IMR-90 (cell line): ENCODE measurements around the gene FARS2. TPM values are rescaled to one million over a fixed set of nuclear protein-coding genes. Genes with fewer than 3 reads are reported as not detected.

Source experiments
- ATAC-seq: fragments of 200-7000 bp; cut with Tn5 transposase; 2 replicates; pipeline ENCODE4 v1.9.1; 2020; ENCODE audit warnings: low read depth, mild to moderate bottlenecking, moderate library complexity
- BruUV-seq: library from RNA; stranded (reverse); fragments of 400-500 nt; replicated peaks from 2 replicates; lab custom pipeline; 2021; lab: Mats Ljungman, UMichigan
- CTCF ChIA-PET: fragments of 300-600 bp; formaldehyde crosslinking; extraction: SDS; loops from one replicate; lab custom pipeline; 2021; ENCODE audit warnings: antibody characterized with exemption; lab: Yijun Ruan, JAX
- POLR2A ChIA-PET: fragments of 300-600 bp; sonication (Branson Sonifier 250); formaldehyde crosslinking; loops from one replicate; lab custom pipeline; 2022; ENCODE audit warnings: antibody characterized with exemption; ENCODE audit not compliant: unreplicated experiment; lab: Charles Lee
- DNase-seq: peaks from one replicate; pipeline ENCODE4 v3.0.0; 2013
- H2AFZ ChIP-seq: replicated peaks from 2 replicates; pipeline ENCODE3; 2013; ENCODE audit warnings: low read length, mild to moderate bottlenecking; ENCODE audit not compliant: poor library complexity
- H2AK5ac ChIP-seq: 2 replicates; pipeline ENCODE4 v1.6.1; 2013; ENCODE audit warnings: low read depth, low read length, inconsistent platforms
- H2AK9ac ChIP-seq: replicated peaks from 2 replicates; pipeline ENCODE3; 2013; ENCODE audit warnings: mild to moderate bottlenecking, low read depth, low read length, moderate library complexity; ENCODE audit not compliant: poor library complexity
- H2BK120ac ChIP-seq: 2 replicates; pipeline ENCODE4 v1.6.1; 2013; ENCODE audit warnings: low read depth, low read length, inconsistent platforms
- H2BK15ac ChIP-seq: 3 replicates; pipeline ENCODE4 v1.6.1; 2013; ENCODE audit warnings: low read depth, low read length, inconsistent platforms
- H2BK20ac ChIP-seq: 2 replicates; pipeline ENCODE4 v1.6.1; 2013; ENCODE audit warnings: low read depth, mild to moderate bottlenecking, inconsistent platforms, low read length, moderate library complexity
- H2BK5ac ChIP-seq: 2 replicates; pipeline ENCODE4 v1.6.1; 2013; ENCODE audit warnings: mild to moderate bottlenecking, low read depth, low read length, inconsistent platforms; ENCODE audit not compliant: poor library complexity, severe bottlenecking
- H3K14ac ChIP-seq: replicated peaks from 2 replicates; pipeline ENCODE4 v1.6.1; 2013; ENCODE audit warnings: low read depth, low read length, inconsistent platforms
- H3K18ac ChIP-seq: 2 replicates; pipeline ENCODE4 v1.6.1; 2013; ENCODE audit warnings: low read depth, low read length, control low read depth
- H3K23ac ChIP-seq: 2 replicates; pipeline ENCODE4 v1.6.1; 2013; ENCODE audit warnings: low read depth, low read length, inconsistent platforms
- H3K27ac ChIP-seq: 2 replicates; pipeline ENCODE4 v1.5.1; 2013; ENCODE audit warnings: mild to moderate bottlenecking, control low read depth, low read length; ENCODE audit not compliant: insufficient read depth
- H3K27me3 ChIP-seq: 2 replicates; pipeline ENCODE4 v1.6.1; 2013; ENCODE audit warnings: low read length; ENCODE audit not compliant: control insufficient read depth, insufficient read depth
- H3K36me3 ChIP-seq: 2 replicates; pipeline ENCODE4 v1.6.1; 2013; ENCODE audit warnings: low read length, mixed read lengths; ENCODE audit not compliant: control insufficient read depth, insufficient read depth
- H3K4ac ChIP-seq: 2 replicates; pipeline ENCODE4 v1.6.1; 2013; ENCODE audit warnings: low read depth, low read length, inconsistent platforms
- H3K4me1 ChIP-seq: 2 replicates; pipeline ENCODE4 v1.6.1; 2013; ENCODE audit warnings: low read length, mixed read lengths; ENCODE audit not compliant: control insufficient read depth, insufficient read depth
- H3K4me2 ChIP-seq: 2 replicates; pipeline ENCODE4 v1.6.1; 2013; ENCODE audit warnings: low read depth, mild to moderate bottlenecking, control low read depth, low read length, moderate library complexity
- H3K4me3 ChIP-seq: 2 replicates; pipeline ENCODE4 v1.5.1; 2013; ENCODE audit warnings: low read depth, mild to moderate bottlenecking, control low read depth, low read length, moderate library complexity; ENCODE audit not compliant: insufficient read depth
- H3K56ac ChIP-seq: 2 replicates; pipeline ENCODE4 v1.6.1; 2013; ENCODE audit warnings: low read length, inconsistent platforms; ENCODE audit not compliant: insufficient read depth; ENCODE audit errors: extremely low read depth
- H3K79me1 ChIP-seq, 2 experiments: 2 replicates each; pipeline ENCODE4 v1.6.1; 2013; ENCODE audit warnings: low read length in 2 of 2, inconsistent platforms in 1 of 2, low read depth in 1 of 2
- H3K9ac ChIP-seq: 2 replicates; pipeline ENCODE4 v1.6.1; 2013; ENCODE audit warnings: low read depth, low read length, control low read depth
- H3K9me1 ChIP-seq: 2 replicates; pipeline ENCODE4 v1.6.1; 2013; ENCODE audit warnings: low read length, inconsistent platforms; ENCODE audit not compliant: insufficient read depth
- H3K9me3 ChIP-seq: 2 replicates; pipeline ENCODE4 v1.6.1; 2013; ENCODE audit warnings: low read length; ENCODE audit not compliant: control insufficient read depth, insufficient read depth
- H4K20me1 ChIP-seq: 2 replicates; pipeline ENCODE4 v1.6.1; 2013; ENCODE audit warnings: low read length, inconsistent platforms; ENCODE audit not compliant: insufficient read depth
- H4K5ac ChIP-seq: 2 replicates; pipeline ENCODE4 v1.6.1; 2013; ENCODE audit warnings: mild to moderate bottlenecking, low read depth, low read length, control low read depth
- H4K8ac ChIP-seq, 2 experiments: 2 replicates each; pipeline ENCODE4 v1.6.1; 2013; ENCODE audit warnings: low read depth in 2 of 2, low read length in 2 of 2, control low read depth in 1 of 2, inconsistent platforms in 1 of 2
- H4K91ac ChIP-seq: 2 replicates; pipeline ENCODE4 v1.6.1; 2013; ENCODE audit warnings: low read depth, low read length, inconsistent platforms; ENCODE audit not compliant: insufficient read depth
- FOS ChIP-seq: fragments of 150-350 bp; IDR thresholded peaks from 2 replicates; pipeline ENCODE4 v1.6.1; 2016; ENCODE audit warnings: low read depth, low read length
- MAZ ChIP-seq: IDR thresholded peaks from 2 replicates; pipeline ENCODE4 v1.6.1; 2012; ENCODE audit warnings: low read depth, mild to moderate bottlenecking, low read length, improper control_type of control experiment, moderate library complexity, borderline replicate concordance
- MXI1 ChIP-seq: IDR thresholded peaks from 2 replicates; pipeline ENCODE4 v1.6.1; 2012; ENCODE audit warnings: low read depth, mild to moderate bottlenecking, low read length, moderate library complexity, borderline replicate concordance
- NFE2L2 ChIP-seq: fragments of 150-350 bp; IDR thresholded peaks from 2 replicates; pipeline ENCODE4 v1.6.1; 2016; ENCODE audit warnings: low read depth, mild to moderate bottlenecking, low read length
- POLR2A ChIP-seq: IDR thresholded peaks from 2 replicates; pipeline ENCODE4 v1.6.1; 2012; ENCODE audit warnings: mild to moderate bottlenecking, low read depth, low read length
- RAD21 ChIP-seq: IDR thresholded peaks from 2 replicates; pipeline ENCODE4 v1.6.1; 2012; ENCODE audit warnings: low read length, improper control_type of control experiment
- RCOR1 ChIP-seq: IDR thresholded peaks from 2 replicates; pipeline ENCODE4 v1.6.1; 2012; ENCODE audit warnings: mild to moderate bottlenecking, low read length, improper control_type of control experiment; ENCODE audit not compliant: insufficient replicate concordance
- RFX5 ChIP-seq: IDR thresholded peaks from 2 replicates; pipeline ENCODE4 v1.8.0; 2012; ENCODE audit warnings: low read depth, mild to moderate bottlenecking, low read length, moderate library complexity
- SMC3 ChIP-seq: fragments of 150-350 bp; IDR thresholded peaks from 2 replicates; pipeline ENCODE4 v1.6.1; 2016; ENCODE audit warnings: low read depth, mild to moderate bottlenecking, antibody characterized with exemption, low read length, moderate library complexity
- WGBS, 2 experiments: methylation state at CpG; one replicate each; pipeline versions ENCODE4 v1.1.5 to v1.1.7; 2013; ENCODE audit warnings: missing lambda C conversion rate in 2 of 2; ENCODE audit not compliant: insufficient read length in 1 of 2; ENCODE audit errors: extremely low coverage in 2 of 2; 5-methylcytosine and 5-hydroxymethylcytosine counted together
- dilution Hi-C: fragments of 300-500 bp; cut with HindIII; formaldehyde crosslinking; loops from one replicate; pipeline ENCODE4 v1.14.3; 2018; ENCODE audit warnings: low sequenced_read_pairs; ENCODE audit not compliant: unreplicated experiment
- in situ Hi-C: fragments of 300-500 bp; cut with MboI; formaldehyde crosslinking; loops from 3 replicates; pipeline ENCODE4 v1.14.3; 2019; ENCODE audit warnings: low sequenced_read_pairs, inconsistent platforms, mixed read lengths
- intact Hi-C: fragments of 100-400 bp; cut with micrococcal nuclease; formaldehyde crosslinking; loops from 2 replicates; pipeline ENCODE4 v1.10.0; 2022
- polyA plus RNA-seq, 3 experiments: library from polyadenylated mRNA; depleted of rRNA; stranded (reverse); fragments of >200 nt; gene quantifications; 2 replicates each; pipeline ENCODE4 v1.2.3, GENCODE V29; 2012; ENCODE audit warnings: low replicate concordance in 1 of 3
- total RNA-seq: library from RNA; depleted of rRNA; stranded (reverse); fragments of >200 nt; gene quantifications from 2 replicates; pipeline ENCODE4 v1.2.3, GENCODE V29; 2012
- TF ChIP-seq, protein P1 (sequence below): fragments of 150-350 bp; IDR thresholded peaks from 2 replicates; pipeline ENCODE4 v1.6.1; 2017; ENCODE audit warnings: mild to moderate bottlenecking, antibody characterized with exemption, low read length, low read depth
- TF ChIP-seq, protein P2 (sequence below): conservative IDR thresholded peaks from 2 replicates; pipeline ENCODE4 v1.5.1; 2012; ENCODE audit warnings: mild to moderate bottlenecking, low read depth, low read length, improper control_type of control experiment
- TF ChIP-seq, protein P3 (sequence below): fragments of 150-350 bp; IDR thresholded peaks from 2 replicates; pipeline ENCODE4 v1.6.1; 2016; ENCODE audit warnings: low read depth, mild to moderate bottlenecking, low read length, moderate library complexity, borderline replicate concordance

FARS2 gene
- total and polyA plus RNA-seq, 2 of the 4 experiments (the other 2 are of a cell fraction), result 12.1 to 28.9 TPM

DNA sequence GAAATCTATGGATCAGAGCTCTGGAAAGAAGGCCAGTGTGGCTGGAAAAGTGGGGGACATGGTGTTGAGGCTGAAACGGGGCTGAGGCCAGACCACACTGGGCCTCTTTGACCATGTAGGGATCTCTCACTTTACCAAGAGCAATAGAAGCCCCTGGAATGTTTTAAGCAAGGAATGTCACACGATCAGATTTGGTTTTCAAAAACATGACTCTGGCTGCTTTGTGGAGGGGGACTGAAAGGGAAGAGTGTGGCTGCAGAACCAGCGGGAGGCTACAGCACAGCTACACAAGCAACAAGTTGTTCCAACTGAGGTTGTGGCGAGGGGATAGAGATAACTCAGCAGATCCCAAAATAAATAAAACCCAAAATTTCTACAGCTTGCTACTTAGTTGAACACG is 399.5 kb downstream of the FARS2 start:
- Histone ChIP-seq H2BK120ac (no peak overlapping the region), H2AK5ac (0 out of 2 replicates have a peak overlapping the region, but pooled peaks have one; percentile 3), H3K36me3 (no peaks in the 10 kb centered on the region), H3K4me1 (peaks cover 5% of the 10 kb centered on the region), H3K18ac (no peak overlapping the region), H3K56ac (no peak overlapping the region), H4K91ac (no peak overlapping the region), H3K9ac (no peak overlapping the region), H3K4me2 (no peak overlapping the region), H3K4me3 (no peak overlapping the region), H3K27ac (no peak overlapping the region), H2BK20ac (no peak overlapping the region), H3K27me3 (no peaks in the 10 kb centered on the region), H4K5ac (no peak overlapping the region), H3K9me1 (peaks cover 5% of the 10 kb centered on the region; the same call in 1 of the 2 replicates), H3K4ac (no peak overlapping the region), H2BK15ac (no peak overlapping the region), H3K23ac (no peak overlapping the region), H2AK9ac (no peak overlapping the region), H2AFZ (no peak overlapping the region), H3K14ac (no peak overlapping the region), H4K20me1 (no peaks in the 10 kb centered on the region), H3K9me3 (no peaks in the 10 kb centered on the region), H4K8ac (no peak overlapping the region), H3K79me1 (no peaks in the 10 kb centered on the region; a peak in 1 of 4 replicates), H2BK5ac (no peak overlapping the region)
- no peak for ATAC-seq
- POLR2A ChIA-PET, result interaction anchor here (0.6 kb wide), 1 partner anchor 59 kb away, joined by 4 read pairs; no protein-coding TSS in a partner anchor
- in situ Hi-C loops (no loop called here), dilution Hi-C loops (no loop called here), intact Hi-C loops (no loop called here)
- no peak for DNase-seq
- CTCF ChIA-PET, result no interaction called here
- no peak for TF ChIP-seq MAZ
- no peak for TF ChIP-seq RAD21
- no peak for TF ChIP-seq POLR2A
- TF ChIP-seq, protein P1, sequence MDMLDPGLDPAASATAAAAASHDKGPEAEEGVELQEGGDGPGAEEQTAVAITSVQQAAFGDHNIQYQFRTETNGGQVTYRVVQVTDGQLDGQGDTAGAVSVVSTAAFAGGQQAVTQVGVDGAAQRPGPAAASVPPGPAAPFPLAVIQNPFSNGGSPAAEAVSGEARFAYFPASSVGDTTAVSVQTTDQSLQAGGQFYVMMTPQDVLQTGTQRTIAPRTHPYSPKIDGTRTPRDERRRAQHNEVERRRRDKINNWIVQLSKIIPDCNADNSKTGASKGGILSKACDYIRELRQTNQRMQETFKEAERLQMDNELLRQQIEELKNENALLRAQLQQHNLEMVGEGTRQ, result no peak
- TF ChIP-seq RCOR1, result no peak
- TF ChIP-seq SMC3, result no peak
- no peak for TF ChIP-seq RFX5
- TF ChIP-seq FOS, result no peak
- no peak for TF ChIP-seq MXI1
- no peak for TF ChIP-seq NFE2L2
- TF ChIP-seq, protein P2, sequence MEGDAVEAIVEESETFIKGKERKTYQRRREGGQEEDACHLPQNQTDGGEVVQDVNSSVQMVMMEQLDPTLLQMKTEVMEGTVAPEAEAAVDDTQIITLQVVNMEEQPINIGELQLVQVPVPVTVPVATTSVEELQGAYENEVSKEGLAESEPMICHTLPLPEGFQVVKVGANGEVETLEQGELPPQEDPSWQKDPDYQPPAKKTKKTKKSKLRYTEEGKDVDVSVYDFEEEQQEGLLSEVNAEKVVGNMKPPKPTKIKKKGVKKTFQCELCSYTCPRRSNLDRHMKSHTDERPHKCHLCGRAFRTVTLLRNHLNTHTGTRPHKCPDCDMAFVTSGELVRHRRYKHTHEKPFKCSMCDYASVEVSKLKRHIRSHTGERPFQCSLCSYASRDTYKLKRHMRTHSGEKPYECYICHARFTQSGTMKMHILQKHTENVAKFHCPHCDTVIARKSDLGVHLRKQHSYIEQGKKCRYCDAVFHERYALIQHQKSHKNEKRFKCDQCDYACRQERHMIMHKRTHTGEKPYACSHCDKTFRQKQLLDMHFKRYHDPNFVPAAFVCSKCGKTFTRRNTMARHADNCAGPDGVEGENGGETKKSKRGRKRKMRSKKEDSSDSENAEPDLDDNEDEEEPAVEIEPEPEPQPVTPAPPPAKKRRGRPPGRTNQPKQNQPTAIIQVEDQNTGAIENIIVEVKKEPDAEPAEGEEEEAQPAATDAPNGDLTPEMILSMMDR, result no peak
- TF ChIP-seq, protein P3, sequence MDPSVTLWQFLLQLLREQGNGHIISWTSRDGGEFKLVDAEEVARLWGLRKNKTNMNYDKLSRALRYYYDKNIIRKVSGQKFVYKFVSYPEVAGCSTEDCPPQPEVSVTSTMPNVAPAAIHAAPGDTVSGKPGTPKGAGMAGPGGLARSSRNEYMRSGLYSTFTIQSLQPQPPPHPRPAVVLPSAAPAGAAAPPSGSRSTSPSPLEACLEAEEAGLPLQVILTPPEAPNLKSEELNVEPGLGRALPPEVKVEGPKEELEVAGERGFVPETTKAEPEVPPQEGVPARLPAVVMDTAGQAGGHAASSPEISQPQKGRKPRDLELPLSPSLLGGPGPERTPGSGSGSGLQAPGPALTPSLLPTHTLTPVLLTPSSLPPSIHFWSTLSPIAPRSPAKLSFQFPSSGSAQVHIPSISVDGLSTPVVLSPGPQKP, result no peak
- 60% methylated on average over 1 of the region's 5 CpGs; no CpG with 5 or more reads in 1 of the 2 experiments for WGBS, 2 experiments
- no TSS peak for BruUV-seq
